SKM-1 treated with dmso at 0.1 percent for 144 hours (cell line): ENCODE data around the gene ZFYVE19.

ENCODE experiments used
- DNase-seq: peaks from one replicate; lab custom pipeline; 2025; ENCODE audit not compliant: unreplicated experiment; lab: John Stamatoyannopoulos, UW

ZFYVE19 gene

DNA sequence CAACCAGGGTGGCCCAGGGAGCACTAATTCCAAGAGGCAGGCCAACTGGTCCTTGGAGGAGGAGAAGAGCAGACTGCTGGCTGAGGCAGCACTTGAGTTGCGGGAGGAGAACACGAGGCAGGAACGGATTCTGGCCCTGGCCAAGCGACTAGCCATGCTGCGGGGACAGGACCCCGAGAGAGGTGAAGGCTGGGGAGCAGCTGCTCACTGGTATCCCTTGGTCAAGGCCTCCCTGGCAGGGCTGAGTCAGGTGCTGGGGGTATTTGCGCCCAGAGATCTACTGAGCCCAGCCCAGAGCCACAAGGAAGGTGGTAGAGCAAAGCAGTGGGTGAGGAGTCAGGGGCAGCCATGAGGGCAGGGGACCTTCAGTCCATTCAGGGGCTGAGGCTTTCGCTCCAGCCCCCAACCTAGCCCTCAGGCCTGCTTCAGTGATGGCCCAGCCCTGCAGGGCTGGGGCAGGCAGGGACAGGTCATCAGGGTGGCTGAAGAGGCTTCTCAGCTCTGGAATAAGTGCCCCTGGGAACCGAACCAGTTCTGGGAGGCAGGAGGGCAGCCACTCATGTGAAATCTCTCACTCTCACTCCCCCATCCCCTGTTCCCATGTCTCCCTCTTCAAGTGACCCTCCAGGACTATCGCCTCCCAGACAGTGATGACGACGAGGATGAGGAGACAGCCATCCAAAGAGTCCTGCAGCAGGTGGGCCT, 6.0 kb downstream of the ZFYVE19 start:
- DNase-seq = no peak

DNA sequence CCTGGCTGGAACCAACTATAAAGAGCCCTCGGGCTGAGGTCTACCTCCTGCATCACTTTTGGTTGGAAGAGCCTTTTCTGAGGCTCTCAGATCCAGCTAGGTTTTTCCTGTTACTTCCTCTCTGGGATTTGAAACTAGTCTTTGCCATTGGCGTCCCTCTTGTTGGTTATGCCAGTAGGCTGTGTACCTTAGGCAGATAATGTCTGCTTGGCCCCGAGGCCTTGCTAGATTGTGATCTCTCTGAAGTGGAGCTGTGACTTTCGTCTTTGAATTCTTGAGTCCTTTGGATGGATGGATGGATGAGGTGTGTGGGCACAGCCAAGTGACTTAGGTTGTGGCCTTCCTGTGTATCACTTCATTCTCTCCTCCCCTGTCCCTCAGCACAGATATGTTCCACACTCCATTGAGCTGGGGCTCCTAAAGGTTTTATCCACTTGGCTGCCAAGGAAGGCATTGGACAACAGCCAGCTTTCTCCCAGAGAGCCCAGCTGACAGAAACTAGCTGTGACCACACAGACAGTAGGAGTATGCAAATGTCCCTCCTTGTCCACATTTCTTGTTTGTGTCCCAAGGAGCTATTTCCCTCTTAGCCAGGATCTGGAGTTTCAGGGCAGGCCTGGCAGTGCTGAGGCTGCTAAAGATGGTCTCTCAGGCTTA, 8.3 kb downstream of the ZFYVE19 start:
- no peak for DNase-seq

DNA sequence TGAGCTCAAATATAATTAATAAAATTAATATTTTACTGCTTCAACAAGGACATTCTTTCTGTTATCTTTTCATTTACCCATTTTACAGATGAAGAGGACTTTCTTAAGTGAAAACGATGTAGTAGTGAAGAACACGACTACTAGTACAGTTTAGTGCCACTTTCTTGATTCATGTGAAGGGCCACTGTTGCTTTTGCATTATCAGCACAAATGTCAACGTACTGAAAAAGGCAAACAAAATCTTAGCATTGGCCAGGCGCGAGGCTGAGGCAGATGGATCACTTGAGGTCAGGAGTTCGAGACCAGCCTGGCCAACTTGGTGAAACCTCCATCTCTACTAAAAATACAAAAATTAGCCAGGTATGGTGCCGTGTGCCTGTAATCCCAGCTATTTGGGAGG, 12.2 kb downstream of the ZFYVE19 start:
- DNase-seq = no peak

DNA sequence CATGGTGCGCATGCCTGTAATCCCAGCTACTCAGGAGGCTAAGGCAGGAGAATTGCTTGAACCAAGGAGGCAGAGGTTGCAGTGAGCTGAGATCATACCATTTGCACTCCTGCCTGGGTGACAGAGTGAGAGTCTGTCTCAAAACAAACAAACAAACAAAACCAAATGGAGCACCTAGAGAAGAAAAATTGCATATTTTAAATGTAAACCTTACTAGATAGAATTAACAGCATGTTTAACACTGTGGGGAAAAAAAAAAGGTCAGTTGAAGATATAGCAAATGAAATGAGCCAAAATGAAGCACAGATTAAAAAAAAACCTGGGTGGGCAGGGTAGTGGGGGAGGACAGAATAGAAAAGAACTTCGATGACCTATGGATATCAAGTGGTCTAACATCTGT, 14.3 kb downstream of the ZFYVE19 start:
- no peak for DNase-seq

DNA sequence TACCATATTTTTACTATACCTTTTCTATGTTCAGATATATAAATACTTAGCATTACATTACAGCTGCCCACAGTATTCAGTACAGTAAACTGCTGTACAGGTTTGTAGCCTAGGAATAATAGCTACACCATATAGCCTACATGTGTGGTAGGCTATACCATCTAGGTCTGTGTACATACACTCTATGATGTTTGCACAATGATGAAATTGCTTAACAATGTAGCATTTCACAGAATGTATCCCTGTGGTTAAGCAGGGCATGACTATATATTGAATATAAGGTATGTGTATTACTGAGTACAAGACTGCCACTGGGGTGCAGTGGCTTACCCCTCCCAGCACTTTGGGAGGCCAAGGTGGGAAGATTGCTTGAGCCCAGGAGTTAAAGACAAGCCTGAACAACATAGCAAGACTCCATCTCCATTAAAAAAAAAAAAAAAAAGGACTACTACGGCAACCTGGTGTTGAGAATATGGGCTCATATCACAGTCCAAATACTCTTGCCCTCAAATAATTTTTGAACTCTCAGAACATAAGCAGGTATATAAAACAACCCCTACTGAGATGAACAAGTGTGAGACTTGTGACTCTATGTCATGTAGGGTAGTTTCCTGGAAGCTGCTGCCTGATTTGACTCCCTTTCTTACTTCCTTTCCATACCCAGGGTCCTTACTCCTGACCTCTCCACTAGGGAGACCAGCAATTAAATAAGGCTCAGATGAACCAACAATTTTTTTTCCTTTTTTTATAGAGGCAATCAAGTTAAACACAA, 16.9 kb downstream of the ZFYVE19 start:
- DNase-seq = peak; percentile 28

DNA sequence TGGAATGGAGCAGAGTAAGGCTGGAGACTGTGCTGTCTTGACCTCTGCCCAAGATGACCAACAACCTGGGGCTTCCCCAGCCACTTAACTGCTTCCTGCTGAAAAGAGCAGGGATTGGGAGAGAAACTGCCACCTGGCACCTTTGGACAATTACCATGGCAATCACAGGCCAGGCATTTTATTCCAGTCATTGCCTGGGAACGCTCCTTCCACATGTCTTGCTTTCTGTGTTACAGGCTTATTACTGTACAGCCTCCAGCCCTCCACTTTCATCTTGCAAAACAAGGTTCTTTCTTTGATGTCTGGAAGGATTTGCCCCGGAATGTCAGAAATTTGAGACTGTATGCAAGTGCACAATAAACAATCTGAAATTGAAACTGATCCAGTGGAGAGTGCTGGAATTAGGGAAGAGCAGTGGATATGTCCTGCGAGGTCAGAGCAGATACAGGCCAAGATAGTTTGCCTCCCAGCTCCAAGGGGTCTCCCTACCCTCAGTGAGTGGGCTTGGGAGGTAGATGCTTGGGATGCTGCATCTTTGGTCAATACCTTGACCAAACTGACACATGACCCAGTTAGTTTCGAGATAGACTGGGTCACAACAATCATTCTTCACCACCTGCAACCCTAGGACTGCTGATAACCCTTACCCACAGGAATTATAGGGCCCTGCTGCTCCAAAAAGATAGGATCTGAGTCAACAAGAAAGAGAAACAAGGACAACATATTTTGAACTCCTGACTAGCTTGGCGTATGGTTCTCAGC, 19.0 kb downstream of the ZFYVE19 start:
- no peak for DNase-seq

DNA sequence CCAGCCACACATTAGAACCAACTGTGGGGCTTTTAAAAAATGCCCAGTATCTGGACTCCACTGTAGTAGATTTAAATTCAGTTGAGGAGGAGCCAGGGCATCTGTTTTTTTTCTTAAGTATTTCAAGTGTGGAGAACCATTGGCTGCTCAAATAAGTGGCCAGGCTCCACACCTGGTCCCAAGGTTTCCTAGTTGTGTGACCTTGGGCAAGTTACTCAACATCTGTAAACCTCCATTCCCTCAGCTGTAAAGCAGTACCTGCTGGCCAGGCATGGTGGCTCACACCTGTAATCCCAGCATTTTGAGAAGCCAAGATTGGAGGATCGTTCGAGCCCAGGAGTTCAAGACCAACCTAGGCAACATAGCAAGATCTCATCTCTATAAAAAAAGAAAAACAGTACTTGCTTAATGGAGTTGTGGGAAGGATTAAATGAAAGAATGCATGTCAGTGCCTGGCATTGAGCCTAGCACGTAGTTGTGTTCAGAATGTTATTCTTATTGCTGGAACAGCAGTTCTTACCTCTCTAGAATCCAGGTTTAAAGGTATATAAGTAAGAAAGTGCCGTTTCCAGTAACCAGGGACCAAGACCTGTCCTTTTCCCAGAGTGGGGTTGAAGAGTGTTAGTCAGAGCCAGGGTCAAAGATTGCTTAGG, 19.7 kb downstream of the ZFYVE19 start:
- DNase-seq = no peak

DNA sequence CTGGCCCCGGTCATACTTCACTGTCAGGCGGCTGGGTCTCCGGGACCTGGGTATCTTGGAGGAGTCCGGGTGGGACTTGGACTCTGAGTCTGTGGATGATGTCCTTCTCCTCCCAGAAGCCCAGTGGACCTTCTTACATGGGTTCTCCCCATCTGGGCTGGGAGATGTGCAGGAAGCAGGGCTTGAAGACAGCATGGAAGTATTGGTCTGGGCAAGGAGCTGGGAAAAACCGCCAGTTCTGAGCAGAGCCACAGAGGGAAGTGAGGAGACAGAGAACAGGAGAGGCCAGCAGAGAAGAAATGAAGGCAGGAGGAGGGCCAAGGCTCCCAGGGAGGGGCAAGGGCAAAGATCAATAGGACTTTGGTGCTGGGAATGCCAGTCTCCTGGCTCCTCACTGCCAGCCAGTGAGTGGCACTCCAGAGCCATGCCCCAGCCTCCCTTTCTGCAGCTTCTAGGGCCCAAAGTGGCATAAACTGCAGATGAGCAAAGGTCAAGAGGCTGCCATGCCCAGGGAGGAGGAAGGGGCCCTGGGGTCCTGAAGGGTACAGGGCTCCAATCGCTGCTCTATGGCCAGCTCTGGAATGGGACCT, 21.7 kb downstream of the ZFYVE19 start, which contains the start of gene PPP1R14D:
Gene PPP1R14D (minus strand): TSS at position 262 of the 590 bp plus-strand sequence. CDS start 67 bp downstream, at position 195.
- DNase-seq = no peak

DNA sequence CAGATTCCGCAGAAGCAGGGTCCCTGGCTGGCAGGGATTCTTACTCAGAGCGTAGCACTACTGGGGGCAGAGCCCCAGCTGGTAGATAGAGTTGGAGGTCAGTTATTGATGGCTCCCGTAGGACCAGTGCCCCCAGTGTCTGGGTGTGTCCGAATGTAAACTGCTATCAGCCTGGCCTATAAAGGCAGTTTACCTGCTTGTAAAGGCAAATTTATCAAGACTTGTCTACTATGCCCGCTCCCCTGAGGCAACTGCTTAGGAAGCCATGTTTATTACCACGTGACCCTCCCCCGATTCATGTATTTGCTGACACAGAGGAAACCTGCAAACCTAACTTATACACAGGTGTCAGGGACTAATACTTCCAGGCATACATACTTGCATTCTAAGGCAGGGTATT, 22.2 kb downstream of the ZFYVE19 start:
- DNase-seq = no peak

DNA sequence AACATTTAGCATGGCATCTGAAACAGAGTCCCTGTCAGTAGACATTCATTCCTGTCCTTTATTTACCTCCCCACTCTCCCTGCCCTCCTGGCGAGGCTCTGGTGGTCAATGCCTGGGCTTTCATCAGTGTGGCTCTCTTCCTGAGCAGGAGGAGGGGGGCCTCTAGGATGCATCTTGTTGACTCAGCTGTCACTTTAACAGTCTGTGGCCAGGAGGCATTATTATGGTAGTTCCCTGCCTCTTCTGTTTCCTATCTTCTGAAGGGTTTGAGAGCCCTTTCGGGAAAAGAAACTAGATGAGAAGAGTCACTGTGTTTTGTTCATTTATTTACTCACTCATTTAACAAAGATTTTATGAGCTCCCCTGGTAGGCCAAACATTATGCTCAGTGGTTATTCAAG, 24.0 kb downstream of the ZFYVE19 start:
- DNase-seq = no peak

DNA sequence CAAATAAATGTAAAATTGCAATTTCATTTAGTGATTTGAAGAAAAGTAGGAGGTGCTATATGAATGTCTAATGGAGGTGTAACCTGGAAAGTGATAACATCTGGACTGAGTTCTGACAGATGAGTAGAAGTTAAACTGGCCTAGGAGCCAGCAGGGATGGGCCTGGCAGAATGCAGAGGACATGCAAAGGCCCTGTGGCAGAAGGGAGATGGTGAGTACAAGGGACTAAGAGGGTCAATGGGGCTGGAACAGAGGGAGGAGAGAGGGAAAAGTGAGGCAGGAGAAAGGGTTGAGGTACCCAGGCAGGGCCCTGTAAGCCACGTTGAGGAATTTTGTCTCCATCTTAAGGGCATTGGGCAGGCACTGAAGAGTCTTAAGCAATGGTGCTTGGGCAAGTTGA, 25.0 kb downstream of the ZFYVE19 start:
- DNase-seq = no peak

DNA sequence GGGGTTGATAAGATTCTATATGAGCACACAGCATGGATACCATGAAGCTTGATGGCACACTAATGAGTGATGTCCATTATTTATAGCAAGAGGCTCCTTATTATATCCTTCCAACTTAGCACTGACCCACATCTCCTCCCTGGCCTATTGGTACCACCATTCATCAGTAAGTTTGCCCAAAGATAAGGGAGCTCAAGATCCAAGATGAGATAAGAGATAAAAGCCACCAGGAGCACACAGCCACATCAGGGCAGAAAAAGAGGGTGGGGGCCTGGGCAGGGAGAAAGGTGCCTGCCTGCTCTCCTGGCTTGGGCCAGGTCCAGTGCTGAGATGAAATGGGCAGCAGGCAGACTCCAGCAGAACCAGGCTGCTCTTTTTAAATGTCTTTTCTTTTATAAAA, 26.0 kb downstream of the ZFYVE19 start:
- DNase-seq = no peak

DNA sequence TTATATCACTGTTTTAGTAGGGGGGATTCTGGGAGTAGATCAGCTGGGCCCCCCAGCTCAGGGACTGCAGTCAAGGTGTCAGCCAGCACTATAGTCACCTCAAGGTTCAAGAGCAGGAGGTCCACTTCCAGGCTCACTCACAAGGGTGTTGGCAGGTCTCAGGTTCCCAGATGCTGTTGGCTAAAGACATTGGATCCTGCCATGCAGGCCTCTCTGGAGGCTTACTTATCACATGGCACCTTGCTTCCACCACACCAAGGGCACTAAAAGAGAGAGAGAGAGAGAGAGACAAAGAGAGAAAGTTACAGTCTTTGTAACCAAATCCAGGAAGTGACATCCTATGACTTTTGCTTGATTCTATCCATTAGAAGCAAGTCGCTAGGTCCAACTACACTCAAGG, 29.1 kb downstream of the ZFYVE19 start:
- no peak for DNase-seq

DNA sequence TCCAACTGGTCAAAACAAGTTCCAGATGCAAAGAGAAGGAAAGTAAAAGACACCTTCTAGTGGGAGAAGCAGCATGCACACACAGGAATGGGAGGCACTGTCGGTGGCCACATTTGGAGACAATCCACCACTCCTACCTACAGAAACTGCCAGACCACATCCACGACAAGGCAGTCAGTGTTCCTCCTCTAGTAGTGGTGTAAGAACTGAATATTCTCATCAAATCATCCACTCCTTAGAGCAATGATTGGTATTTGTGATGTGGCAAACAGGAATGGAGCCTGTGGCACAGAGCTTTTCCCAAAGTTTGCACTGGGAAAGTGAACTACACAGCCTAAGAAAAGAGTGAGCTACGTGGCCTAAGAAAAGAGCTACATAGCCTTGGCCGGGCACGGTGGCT, 31.9 kb downstream of the ZFYVE19 start:
- DNase-seq = no peak

DNA sequence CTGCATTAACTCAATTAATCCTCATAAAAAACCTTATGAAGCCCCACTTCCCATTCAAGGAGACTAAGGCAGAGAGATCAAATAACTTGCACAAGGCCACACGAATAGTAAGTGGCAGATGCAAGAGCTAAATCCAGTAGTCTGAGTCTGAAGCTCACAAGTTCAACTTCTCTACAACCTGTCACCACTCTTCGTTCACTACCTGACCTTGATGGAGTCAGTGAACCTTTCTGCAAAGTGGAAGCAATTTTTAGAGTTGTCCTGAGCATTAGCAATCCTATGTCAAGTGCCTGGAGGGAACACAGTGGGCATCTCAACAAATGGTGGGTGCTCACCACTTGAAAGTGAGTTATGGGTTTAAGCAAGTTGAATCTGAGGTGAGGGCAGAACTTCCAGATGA, 34.9 kb downstream of the ZFYVE19 start:
- DNase-seq = no peak

DNA sequence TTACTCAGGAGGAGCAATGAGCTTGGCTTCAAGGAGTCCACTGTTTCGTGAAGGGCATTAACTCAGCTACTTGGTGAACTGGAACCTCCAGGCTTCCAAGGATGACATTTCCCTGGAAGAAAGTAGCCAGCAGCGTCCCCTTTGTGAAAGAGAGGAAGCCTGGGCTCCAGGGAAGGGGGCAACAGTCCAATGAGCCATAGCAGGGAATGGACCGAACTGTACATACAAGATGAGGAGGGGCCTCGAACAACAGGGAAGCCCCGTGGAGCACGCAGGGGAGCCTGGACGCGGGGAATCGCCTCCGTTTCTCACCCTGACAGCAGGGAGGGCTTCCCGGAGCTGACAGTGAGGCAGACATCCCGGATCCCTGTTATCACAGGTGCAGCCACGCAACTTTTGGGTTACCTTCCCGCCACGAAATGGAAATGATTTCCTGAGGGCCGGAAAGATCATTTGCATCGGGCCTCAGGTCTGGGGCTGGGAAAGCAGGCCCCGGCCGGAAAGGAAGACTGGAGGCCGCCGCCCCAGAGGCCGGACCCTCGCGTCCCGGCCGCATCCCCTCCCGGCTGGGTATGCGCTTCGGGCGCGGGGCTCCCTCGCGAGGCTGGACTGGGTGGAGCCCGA, 36.5 kb downstream of the ZFYVE19 start:
- no peak for DNase-seq

DNA sequence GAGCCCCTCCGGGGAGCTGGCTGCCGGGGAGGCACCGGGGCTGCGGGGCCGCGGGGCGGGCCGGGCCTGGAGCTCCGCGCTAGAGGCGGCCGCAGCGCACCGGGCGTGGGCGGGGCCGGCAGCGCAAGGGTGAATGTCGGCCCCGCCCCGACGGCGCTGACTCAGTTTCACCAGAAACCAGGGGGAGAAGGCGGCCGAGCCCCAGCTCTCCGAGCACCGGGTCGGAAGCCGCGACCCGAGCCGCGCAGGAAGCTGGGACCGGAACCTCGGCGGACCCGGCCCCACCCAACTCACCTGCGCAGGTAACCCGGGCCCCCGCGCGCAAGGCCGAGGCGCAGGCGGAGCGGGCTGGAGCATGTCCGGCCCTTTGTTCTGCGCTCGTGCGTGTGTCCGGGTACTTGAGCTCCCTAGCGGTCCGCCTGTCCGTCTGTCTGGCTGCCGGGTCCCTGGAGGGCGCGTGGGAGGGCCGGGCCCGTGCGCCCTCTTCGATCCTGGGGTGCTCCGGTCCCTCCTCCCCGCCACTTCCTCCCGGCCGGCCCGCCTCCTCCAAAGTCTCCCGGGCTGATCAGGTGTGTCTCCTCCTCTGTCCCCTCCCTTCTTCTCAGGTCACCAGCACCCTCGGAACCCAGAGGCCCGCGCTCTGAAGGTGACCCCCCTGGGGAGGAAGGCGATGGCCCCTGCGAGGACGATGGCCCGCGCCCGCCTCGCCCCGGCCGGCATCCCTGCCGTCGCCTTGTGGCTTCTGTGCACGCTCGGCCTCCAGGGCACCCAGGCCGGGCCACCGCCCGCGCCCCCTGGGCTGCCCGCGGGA, 37.2 kb downstream of the ZFYVE19 start, which contains the start of gene SPINT1:
Gene SPINT1 (plus strand): TSS at position 164 of the 811 bp plus-strand sequence. CDS start 507 bp downstream, at position 671.
- peak; percentile 26 for DNase-seq

DNA sequence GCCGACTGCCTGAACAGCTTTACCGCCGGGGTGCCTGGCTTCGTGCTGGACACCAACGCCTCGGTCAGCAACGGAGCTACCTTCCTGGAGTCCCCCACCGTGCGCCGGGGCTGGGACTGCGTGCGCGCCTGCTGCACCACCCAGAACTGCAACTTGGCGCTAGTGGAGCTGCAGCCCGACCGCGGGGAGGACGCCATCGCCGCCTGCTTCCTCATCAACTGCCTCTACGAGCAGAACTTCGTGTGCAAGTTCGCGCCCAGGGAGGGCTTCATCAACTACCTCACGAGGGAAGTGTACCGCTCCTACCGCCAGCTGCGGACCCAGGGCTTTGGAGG, 37.8 kb downstream of the ZFYVE19 start:
- DNase-seq = peak; percentile 27

DNA sequence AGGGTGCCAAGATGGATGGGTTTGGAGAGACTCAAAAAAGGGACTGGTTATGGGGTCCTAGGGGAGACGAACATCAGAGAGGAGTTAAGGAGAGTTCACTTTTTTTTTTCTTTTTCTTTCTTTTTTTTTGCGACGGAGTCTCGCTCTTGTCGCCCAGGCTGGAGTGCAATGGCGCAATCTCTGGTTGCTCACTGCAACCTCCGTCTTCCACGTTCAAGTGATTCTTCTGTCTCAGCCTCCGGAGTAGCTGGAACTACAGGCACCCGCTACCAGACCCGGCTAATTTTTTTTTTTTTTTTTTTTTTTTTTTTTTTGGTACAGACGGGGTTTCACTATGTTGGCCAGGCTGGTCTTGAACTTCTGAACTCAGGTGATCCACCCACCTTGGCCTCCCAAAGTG, 38.1 kb downstream of the ZFYVE19 start:
- DNase-seq = no peak
